ENCODE data around the gene TEAD4.
"Not testable (repeated sequence)": the region's sequence is repeated elsewhere in the genome, so short reads cannot be mapped to it uniquely, and the experiment has no call there.

TEAD4 gene

GRCh38 chr12:3054374-3054773, 95.2 kb downstream of the TEAD4 start:
- DNase-seq, result no peak

GRCh38 chr12:3055026-3055703, 96.0 kb downstream of the TEAD4 start:
- DNase-seq, result no peak

GRCh38 chr12:3055704-3056467, 96.7 kb downstream of the TEAD4 start:
- DNase-seq, result no peak

- no peak for DNase-seq
Measured at GRCh38 chr12:3061059-3061458, 101.9 kb downstream of the TEAD4 start.

- DNase-seq, result no peak
Measured at GRCh38 chr12:3061501-3062215, 102.5 kb downstream of the TEAD4 start.

- no peak for DNase-seq
Measured at GRCh38 chr12:3065300-3065699, 106.1 kb downstream of the TEAD4 start.

- DNase-seq, result not testable (repeated sequence)
Measured at GRCh38 chr12:3065846-3066245, 106.6 kb downstream of the TEAD4 start.

- DNase-seq, result no peak
Measured at GRCh38 chr12:3069714-3070113, 110.5 kb downstream of the TEAD4 start.

- no peak for DNase-seq
Measured at GRCh38 chr12:3071107-3071506, 111.9 kb downstream of the TEAD4 start.

GRCh38 chr12:3071710-3072109, 112.5 kb downstream of the TEAD4 start:
- no peak for DNase-seq

GRCh38 chr12:3073438-3074250, 114.4 kb downstream of the TEAD4 start:
- DNase-seq, result no peak

- no peak for DNase-seq
Measured at GRCh38 chr12:3075315-3075714, 116.1 kb downstream of the TEAD4 start.

- DNase-seq, result no peak
Measured at GRCh38 chr12:3076730-3077571, 117.8 kb downstream of the TEAD4 start, which contains the start of gene TSPAN9. TSS of gene TSPAN9 (plus strand) at chr12:3077379. CDS start at chr12:3201194, 123,815 bp downstream.

GRCh38 chr12:3077572-3078081, 118.4 kb downstream of the TEAD4 start:
- DNase-seq, result no peak

- DNase-seq, result no peak
Measured at GRCh38 chr12:3078086-3078820, 119.1 kb downstream of the TEAD4 start.

GRCh38 chr12:3081091-3081490, 121.9 kb downstream of the TEAD4 start:
- no peak for DNase-seq

- no peak for DNase-seq
Measured at GRCh38 chr12:3081886-3082285, 122.7 kb downstream of the TEAD4 start.

GRCh38 chr12:3083241-3083920, 124.2 kb downstream of the TEAD4 start:
- DNase-seq, result no peak

GRCh38 chr12:3083921-3084347, 124.7 kb downstream of the TEAD4 start:
- no peak for DNase-seq

GRCh38 chr12:3084742-3085141, 125.5 kb downstream of the TEAD4 start:
- DNase-seq, result no peak

All from NCI-H1417 treated with DMSO at 0.1 percent for 48 hours (cell line).